ENCODE measurements around the gene APC2.
A peak's percentile ranks its signal among the peaks of the same experiment; 100 is the strongest.
"Not testable (repeated sequence)": the region's sequence is repeated elsewhere in the genome, so short reads cannot be mapped to it uniquely, and the experiment has no call there.

APC2 gene

DNA sequence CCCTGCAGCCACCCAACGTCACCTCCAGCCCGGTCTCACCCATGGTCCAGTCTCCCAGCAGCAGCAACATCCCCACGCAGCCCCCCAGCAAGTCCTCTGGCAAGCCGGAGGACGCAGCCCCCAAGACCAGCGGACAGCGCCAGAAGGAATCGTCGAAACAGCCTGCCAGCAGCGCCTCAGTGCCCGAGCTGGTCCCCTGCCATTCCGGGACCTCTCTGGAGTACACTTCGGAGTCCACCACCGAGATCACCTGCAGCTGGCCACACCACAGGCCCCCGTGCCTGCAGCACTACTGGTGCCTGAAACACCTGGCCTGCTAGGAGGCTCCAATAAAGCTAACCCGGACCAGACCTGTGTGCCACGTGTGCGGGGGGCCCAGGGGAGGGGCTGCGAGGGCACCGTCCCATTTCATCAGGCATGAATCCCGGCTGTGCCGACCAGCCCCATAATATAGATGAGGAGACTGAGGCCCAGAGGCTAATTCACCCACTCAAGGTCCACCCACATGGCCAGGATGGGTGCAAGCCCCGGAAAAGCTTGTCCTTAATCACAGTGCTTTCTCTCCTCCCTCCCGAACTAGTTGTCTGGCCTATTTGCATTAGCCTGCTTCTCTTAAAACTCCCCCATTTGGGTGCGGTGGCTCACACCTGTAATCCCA lies 47.8 kb downstream of the APC2 start:
- no peak for DNase-seq

DNA sequence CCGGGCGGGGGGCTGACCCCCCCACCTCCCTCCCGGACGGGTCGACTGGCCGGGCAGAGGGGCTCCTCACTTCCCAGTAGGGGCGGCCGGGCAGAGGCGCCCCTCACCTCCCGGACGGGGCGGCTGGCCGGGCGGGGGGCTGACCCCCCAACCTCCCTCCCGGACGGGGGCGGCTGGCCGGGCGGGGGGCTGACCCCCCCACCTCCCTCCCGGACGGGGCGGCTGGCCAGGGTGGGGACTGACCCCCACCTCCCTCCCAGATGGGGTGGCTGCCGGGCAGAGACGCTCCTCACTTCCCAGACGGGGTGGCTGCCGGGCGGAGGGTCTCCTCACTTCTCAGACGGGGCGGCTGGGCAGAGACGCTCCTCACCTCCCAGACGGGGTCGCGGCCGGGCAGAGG lies 49.3 kb downstream of the APC2 start:
- not testable (repeated sequence) for DNase-seq

DNA sequence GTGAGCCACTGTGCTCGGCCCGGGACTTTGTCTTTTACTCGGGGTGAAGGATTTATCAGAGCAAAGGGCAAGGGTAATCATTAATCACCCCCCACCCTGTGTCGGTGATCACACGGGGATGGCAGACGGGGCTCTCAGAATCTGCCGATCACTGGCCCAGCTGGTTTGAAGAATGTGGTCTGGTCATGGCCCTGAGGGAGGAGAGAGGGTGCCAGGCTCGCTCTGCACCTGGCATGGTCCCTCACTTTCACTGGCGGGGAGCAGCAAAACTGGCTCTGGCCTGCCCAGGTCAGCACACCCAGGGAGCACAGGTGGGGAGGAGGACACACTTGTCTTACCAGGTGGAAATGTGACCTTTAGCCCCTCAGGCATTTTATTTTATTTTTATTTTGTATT lies 51.3 kb downstream of the APC2 start:
- DNase-seq, result no peak

DNA sequence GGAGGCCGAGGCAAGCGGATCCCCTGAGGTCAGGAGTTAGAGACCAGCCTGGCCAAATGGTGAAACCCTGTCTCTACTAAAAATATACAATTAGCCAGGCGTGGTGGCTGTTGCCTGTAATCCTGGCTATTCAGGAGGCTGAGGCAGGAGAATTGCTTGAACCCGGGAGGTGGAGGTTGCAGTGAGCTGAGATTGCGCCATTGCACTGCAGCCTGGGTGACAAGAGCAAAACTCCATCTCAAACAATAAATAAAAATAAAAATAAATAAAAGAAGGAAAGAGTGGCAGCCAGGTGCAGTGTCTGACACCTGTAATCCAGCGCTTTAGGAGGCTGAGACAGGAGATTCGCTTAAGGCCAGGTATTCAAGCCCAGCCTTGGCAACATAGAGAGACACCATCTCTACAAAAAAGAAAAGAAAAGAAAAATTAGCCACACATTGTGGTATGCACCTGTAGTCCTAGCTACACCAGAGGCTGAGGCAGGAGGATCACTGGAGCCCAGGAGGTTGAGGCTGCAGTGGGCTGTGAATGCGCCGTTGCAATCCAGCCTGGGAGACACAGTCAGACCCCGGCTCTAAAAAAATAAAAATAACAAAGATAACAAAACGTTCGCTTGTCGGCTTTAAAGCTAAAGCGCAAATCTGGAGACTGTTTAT lies 52.6 kb downstream of the APC2 start:
- no peak for DNase-seq

DNA sequence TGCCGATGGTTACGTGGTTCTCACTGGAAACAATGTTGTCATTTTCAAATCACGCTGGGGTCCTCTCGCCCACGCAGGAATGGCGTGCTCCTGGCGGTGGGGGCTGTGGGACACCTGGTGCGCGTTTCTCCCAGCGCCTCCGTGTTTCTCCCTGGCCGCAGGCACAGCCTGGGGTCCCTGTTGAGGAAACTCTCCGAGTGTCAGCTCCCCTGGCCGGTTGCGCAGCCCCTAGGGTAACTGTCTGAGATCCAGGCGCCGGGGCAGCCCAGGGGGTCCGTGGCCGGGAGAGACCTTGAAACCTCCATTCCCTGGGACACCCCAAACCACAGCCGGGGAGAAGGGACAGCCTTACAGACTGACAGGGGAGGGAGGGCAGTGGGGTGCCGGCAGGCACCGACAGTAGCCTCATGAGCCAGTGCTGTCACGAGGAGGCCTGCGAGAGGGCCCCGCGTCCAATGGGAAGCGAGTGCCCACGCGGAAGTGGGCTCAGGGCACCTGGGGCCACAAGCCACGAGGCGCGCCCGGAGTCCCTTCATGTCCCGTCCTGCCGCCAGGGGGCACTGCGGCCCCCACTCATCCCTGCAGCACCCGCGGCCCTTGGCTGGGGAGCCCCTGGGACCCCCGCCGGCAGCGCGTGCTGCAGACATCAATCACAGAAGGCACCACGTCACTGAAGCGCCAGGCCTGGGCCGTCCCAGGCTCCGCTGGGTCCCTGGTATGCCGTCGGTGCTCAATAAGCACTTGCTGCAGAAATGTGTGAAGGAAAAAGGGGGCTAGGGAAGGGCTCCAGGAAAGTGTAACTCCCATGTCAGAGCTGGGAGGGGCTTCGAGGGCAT lies 53.4 kb downstream of the APC2 start:
- DNase-seq, result peak; percentile 61

DNA sequence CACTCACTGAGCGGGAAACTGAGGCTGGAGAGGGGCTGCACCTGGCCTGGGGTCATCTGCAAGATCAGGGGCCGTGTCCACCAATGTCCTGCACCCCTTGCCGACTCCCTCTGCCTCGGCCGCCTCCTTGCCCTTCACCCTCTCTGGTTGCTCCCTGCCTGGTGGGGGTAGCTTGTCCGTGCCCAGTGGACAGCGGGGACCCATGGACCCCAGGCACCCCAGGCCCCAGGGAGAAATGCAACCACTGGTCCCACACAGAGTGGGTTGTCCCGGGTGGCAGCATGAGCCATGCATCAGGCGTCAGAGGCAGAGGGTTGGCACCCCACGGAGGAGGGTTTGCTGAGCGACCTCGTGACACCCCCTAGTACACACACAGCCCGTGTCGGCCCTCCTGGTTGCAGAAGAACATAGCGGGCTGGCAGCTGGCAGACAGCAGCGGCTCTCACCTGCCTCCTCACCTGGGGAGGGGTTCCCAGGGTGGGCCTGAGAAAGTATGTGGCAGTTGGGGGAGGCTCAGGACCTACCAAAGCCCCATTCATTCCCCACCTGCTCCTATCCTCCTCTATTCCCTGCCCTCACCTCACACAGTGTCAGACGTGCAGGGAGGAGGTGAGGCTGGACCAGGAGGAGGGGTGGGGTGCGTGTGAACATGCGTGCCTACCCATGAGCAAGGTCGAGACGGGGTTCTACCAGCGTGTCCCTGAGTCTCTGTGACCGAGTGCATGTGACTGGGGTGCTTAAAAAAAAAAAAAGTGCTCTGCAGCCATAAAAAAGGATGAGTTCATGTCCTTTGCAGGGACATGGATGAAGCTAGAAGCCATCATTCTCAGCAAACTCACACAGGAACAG lies 54.2 kb downstream of the APC2 start:
- no peak for DNase-seq

DNA sequence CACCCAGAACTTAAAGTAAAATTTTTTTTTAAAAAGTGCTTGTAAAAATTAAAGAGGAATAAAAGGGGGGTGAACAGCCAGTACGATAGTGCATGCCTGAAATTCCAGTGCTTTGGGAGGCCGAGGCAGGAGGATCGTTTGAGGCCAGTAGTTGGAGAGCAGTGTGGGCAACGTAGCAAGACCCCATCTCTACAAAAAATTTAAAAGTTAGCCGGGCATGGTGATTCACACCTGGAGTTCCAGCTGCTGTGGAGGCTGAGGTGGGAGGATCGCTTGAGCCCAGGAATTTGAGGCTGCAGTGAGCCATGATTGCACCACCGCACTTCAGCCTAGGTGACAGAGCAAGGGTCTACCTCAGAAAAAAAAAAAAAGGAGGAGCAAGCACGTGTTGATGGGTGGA lies 55.1 kb downstream of the APC2 start:
- DNase-seq, result no peak

DNA sequence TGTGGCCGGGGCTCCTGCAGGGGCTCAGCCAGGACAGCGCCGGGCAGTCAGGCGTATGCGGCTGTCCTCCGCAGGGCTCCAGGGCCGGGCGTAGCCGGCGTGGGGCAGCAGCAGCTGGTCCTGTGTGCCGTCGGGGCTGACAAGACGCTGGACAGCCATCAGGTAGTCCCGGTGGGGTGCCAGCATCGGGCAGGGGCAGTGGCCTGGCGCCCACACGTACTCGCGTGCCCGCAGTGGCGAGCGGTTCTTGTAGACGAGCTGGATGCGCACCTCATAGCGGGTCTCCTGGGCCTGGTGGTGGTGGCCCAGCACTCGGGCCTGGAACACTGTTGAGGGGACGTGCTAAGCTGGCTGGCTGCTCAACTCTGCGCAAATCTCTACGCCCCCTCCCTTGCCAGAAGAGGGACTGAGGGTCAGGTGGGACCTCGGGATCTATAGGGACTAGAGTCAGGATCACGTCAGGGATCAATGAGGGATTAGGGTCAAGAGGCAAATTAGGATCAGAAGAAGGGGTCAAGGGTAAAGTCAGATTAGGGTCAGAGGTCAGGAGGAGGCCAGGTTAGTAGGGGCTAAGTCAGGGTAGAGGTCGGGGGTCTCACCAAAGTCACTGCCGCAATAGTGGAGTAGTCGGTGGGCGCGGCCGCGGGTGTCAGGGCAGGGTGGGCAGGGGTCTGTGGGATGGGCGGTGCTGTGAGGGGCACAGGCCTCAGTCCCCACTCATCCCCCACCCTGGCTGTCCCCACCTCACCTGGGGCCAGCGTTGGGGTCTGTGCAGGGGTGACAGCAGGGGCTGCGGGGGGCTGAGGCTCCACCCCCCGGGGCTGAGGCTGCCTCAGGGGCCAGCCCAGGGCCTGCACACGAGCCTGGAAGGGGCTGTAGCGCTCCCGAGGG lies 56.3 kb downstream of the APC2 start:
- no peak for DNase-seq

DNA sequence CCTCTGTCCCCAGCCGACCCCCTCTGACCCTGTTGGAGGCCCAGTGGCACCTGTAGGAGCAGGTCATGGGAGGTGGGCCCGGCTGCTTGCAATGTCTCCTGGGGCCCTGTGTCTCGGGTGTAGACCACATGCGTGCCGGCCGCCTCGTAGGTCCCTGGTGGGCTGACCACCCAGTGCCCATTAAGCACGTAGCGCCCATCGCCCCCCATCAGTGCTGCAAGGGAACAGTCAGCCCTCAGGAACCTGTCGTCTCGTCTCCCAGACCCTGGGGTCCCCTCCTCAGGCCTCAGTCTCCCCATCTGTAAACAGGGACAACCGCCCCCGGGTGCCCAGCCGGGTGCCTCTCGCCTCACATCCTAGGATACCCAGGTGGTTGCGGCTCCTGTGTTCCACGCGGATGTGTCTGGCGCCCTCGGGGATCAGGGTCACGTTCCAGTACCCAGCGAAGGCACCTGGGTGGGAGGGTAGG lies 57.3 kb downstream of the APC2 start:
- DNase-seq, result no peak

DNA sequence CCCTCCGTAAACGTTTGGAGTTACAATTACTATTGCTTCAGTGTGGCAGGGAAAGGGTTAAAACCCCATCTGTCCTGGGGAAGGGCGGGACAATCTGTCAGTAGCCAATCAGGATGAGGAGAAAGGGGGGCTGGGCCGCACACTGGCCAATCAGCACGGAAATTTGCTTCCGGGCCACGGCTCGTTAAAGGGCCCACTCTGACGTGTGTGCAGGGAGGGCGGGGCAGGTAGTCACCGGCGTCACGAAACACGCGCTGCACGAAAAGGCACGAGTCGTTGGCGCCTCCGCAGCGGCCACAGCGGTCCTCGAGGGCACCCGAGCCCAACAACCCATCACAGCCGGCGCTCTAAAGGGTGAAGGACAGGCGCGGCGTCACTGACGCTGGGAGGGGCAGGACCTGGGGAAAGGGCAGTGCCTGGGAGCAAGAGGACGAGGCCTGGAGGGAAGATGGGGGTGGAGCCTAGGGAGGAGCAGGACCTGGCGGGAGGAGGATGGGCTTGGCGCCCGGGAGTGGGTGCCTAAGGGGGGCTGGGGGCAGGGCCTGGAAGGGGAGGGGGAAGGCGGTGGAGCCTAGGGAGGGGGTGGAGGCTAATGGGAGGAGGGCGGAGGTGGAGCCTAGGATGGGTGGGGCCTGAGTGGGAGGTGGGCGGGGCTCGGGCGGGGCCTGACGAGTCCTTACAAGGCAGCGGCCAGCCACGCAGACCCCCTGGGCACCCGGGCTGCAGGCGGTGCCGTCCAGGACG lies 58.0 kb downstream of the APC2 start:
- DNase-seq, result peak; percentile 97

DNA sequence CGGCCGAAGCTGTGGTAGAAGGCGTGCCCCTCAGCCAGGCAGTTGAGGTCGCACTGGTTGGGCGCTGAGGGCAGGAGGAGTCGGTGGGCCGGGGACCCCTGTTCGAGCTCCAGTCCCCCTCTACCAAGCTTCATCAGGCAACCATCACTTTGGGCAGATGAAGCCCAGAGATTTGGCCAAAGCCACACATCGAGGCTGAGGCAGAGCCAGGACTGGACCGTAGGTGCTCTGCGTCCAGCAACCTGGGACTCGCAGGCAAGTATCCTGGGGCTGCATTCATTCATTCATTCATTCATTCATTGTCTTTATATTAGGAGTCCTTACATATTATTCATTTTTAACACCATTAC lies 58.6 kb downstream of the APC2 start:
- no peak for DNase-seq

DNA sequence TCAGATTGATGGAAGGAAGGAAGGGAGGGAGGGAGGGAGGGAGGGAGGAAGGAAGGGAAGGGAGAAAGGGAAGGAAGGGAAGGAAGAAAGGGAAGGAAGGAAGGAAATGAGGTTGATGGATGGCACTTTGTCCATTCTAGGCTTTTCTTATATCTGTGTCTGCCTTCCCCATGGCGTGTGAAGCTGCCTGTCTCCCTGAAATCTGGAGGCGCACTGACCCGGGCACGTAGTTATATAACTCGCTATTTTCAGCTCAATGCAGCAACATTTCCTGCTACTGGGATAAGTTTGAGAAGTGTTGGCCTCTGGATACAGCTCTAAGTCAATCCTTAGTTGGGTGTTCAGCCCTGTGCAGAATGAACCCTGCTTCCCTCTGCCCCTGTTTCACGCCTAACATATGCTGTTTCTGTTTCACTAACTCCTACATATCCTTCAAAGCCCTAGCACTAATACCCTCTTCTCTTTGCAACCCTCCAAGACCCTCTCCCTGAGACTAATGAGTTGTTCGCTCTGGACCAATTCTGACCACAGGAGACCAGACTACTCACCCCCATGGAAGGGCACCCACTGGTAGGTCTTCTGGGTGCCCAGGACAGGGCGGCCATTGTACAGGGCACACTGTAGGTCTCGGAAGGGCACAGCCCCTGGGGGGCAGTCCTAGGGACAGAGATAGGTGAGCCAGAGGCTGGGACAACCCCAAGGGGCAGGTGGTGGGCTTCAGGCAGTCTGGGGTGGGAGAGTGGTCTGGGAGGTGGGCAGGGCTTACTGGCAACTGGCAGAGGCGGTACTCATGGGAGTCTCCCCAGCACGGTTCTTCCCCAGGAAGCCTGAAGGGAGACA lies 59.9 kb downstream of the APC2 start:
- no peak for DNase-seq

DNA sequence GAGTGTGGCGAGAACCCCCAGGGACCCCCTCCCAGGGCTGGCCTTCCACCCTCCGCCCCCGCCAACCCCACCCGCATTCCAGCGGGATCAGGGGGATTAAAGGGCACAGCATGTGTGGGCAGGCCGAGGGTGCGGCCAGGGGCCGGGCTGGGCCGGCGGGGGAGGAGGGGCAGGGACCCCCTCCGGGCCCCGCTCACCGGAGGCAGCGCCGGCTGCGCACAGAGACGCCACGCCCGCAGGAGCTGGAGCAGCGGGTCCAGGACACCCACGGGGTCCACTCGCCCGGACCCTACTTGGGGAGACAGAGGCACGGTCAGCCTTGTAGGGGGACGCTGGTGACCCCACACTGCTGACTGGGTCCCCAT lies 60.5 kb downstream of the APC2 start:
- no peak for DNase-seq

DNA sequence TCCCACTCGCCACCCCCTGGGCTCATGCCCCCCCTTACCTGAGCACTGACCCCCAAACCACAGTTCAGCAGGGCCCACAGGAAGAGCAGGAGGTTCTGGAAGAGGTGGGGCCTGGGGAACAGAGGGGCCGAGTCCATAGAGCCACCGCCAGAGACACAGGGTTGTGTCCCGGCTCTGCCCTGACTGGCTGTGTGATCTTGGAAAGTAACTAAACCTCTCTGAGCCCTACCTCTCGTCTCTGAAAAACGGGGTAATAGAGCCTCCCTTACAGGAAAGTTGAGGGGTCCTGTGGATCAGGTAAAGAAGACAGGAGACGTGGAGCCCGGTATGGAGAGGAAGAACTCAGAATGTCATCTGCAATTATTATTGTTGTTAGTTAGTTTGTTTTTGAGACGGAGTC lies 60.9 kb downstream of the APC2 start:
- DNase-seq, result no peak

DNA sequence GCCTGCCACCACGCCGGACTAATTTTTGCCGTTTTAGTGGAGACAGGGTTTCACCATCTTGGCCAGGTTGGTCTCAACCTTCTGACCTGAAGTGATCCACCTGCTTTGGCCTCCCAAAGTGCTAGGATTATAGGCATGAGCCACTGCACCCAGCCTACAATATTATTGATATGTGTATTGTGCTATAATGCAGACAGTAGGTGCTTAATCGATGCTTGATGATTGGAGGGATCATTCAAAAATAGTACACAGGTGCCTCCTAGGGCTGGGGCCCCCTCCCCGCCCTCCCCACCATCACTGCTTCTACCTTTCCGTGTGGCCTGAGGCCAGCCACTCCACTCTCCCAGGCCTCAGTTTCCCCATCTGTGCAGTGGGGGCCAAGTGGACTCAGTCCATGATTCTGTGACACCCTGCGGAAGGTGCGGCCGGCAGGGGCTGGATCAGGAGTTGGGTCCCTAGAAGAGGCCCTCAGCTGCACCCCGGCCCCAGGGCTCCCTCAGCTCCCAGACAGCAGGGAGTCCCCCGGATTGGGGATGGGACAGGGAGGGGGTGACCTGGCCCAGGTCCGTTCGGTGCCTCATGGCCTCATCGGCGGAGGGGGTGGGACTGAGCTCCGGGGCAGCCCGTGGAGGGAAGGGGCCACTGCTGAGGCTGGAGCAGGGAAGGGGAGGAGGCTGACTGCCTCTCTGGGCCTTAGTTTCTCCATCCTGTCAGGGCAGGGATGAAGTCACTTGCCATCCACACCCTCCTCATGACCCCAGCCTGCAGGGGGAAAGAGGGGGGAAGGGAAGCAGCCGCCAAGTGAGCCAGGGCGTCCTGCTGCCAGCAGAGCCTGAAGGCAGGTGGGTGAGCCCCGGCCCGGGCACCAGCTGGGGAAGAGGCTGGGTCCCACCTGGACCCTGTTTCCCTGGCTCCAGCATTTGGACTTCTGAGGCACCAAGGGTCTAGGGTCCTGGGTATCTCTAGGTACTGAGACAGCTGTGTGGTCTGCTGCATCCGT lies 61.7 kb downstream of the APC2 start:
- DNase-seq, result no peak

DNA sequence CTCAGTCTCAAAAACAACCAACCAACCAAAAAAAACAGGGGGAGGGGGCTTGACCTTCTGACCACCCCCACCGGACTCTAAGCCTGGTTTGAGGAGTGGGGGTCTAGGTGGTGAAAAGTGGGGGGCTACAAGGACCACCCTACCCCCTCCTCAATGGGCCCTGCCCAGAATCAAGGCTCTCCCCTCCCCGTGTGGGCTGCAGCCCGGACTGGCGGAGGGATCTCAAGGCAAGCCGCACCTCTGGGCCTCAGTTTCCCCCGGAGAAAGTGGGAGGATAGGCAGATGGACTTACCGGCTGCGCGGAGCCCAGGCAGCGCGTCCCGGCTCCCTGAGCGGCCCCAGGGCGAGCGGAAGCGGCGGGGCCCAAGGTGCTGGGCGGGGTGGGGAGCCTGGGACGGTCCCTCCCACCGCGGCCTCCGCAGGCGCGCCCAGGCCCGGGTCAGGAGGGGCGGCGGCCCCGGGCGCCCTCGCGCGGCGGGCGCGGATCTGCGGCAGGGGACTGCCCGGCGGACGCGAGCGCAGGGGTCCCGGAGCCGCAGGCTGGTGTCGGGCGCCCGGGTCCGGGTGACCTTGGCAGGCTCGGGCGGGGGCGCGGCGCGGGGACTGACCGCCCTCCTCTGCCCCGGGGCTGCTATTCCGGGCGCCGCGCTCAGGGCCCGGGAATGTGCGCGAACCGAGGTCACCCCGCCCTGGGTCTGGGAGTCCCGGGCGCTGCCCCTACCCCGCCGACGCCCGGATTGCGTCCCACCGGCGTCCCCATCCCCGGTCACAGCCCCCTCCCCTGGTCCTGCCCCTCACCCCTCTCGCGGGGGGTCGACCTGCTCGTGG lies 63.0 kb downstream of the APC2 start, which contains the start of gene ADAMTSL5:
TSS of gene ADAMTSL5 (minus strand) at position 349 of the 828 bp plus-strand sequence. CDS start 2,076 bp downstream, outside the sequence.
- DNase-seq, result peak; percentile 50

DNA sequence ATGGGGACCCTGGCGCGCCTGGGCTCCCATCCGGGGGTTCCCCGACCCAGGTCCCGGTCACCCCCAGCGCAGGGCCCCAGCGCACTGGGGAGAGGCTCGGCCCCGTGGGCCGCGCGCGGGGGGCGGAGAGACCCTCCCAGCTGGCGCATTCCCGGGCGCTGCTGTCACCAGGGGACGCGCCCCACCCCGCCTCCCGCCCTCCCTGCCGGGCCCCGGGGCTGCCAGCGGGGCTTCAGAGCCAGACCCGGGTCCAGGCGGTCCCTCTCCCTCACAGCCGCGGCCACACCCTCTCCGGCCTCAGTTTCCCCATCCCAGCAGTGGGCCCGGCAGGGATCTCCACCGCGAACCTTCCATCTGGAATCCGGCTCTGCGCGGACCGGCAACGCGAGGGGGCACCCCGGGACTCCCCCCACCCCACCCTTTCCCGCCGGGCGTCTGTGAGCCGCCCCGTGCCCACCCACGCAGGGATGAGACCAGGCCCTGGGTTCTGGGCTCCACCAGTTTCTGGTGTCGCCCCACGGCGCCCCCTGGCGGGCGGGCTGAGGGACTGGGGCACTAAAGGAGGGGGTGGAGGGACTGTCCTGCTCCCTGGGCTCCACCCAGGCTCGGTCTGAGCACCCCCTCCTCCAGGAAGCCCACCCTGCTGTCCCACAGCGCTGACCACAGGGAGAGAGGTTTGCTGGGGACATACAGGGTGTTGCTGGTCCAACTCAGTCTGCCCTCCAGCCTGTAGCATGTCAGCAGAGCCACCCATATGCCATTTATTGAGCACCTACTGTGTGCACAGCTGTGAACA lies 63.8 kb downstream of the APC2 start:
- DNase-seq, result peak; percentile 74
